Measurements from ENCODE around the gene ZNF780B. TPM values are rescaled to one million over a fixed set of nuclear protein-coding genes. Genes with fewer than 3 reads are reported as not detected.

ZNF780B gene
- total and polyA plus RNA-seq, 3 experiments from 2014 or later, result 12.0 to 21.3 (median 16.8) TPM

- peaks cover 19% of the 10 kb centered on the region for H3K4me1 ChIP-seq (ENCODE audit: insufficient read depth, low read length)
- Mint-ChIP-seq H3K27me3 (no peaks in the 10 kb centered on the region), H3K9me3 (no peaks in the 10 kb centered on the region), H3K4me3 (peak overlapping the region; percentile 91 to 99 (median 95)), H3K36me3 (peaks cover 3 to 21% (median 4%) of the 10 kb centered on the region in 3 donors), H3K4me1 (peaks cover 24 to 42% (median 41%) of the 10 kb centered on the region in 3 donors), H3K27ac (peak overlapping the region; percentile 40 to 99 (median 96))
- H3K4me3 ChIP-seq (ENCODE audit: low read length), result no peak overlapping the region
- no peak for DNase-seq
- H3K9me3 ChIP-seq (ENCODE audit: low read length), result peaks cover 5% of the 10 kb centered on the region
- POLR2A ChIA-PET, result no interaction called here
- peaks cover 4% of the 10 kb centered on the region for H3K36me3 ChIP-seq (ENCODE audit: insufficient read depth, low read length)
- CTCF ChIA-PET, result interaction anchor here (2.7 to 2.8 kb wide), 2 partner anchors 28 kb away, joined by 11 to 25 read pairs; partner anchors contain the start of gene PSMC4
- H3K27ac ChIP-seq (ENCODE audit: low read depth, low read length), result no peak overlapping the region
- H3K27me3 ChIP-seq (ENCODE audit: insufficient read depth, low read length, poor library complexity, severe bottlenecking), result no peaks in the 10 kb centered on the region
Observed at GRCh38 chr19:39998501-39998900, 57.5 kb downstream of the ZNF780B start.

- Histone ChIP-seq H3K36me3 (ENCODE audit: insufficient read depth, low read length) (peaks cover 4% of the 10 kb centered on the region), H3K27me3 (ENCODE audit: insufficient read depth, low read length, poor library complexity, severe bottlenecking) (no peaks in the 10 kb centered on the region), H3K4me3 (ENCODE audit: low read length) (peak overlapping the region; percentile 99), H3K9me3 (ENCODE audit: low read length) (peaks cover 10% of the 10 kb centered on the region), H3K4me1 (ENCODE audit: insufficient read depth, low read length) (peaks cover 19% of the 10 kb centered on the region), H3K27ac (ENCODE audit: low read depth, low read length) (peak overlapping the region; percentile 93)
- peaks cover 0 to 4% (median 0%) of the 10 kb centered on the region in 5 donors for H3K9me3 Mint-ChIP-seq
- peak overlapping the region; percentile 91 to 99 (median 95) for H3K4me3 Mint-ChIP-seq
- no peaks in the 10 kb centered on the region for H3K27me3 Mint-ChIP-seq
- ChIA-PET CTCF (interaction anchor here (1.7 to 2.8 kb wide), 2 partner anchors 27 to 205 kb away, joined by 4 to 25 read pairs; partner anchors contain the start of gene PSMC4), POLR2A (interaction anchor here (1.4 to 2.4 kb wide), 2 partner anchors 27 to 164 kb away, joined by 5 to 20 read pairs; partner anchors contain the start of genes DYRK1B and PSMC4)
- no peak for DNase-seq
- H3K36me3 Mint-ChIP-seq, result peaks cover 3 to 21% (median 12%) of the 10 kb centered on the region in 3 donors
- peak overlapping the region; percentile 85 to 99 (median 98) for H3K27ac Mint-ChIP-seq
- H3K4me1 Mint-ChIP-seq, result peaks cover 24 to 45% (median 43%) of the 10 kb centered on the region in 3 donors
Observed at GRCh38 chr19:39997638-39998216, 58.3 kb downstream of the ZNF780B start.

GRCh38 chr19:39996811-39997637, 59.0 kb downstream of the ZNF780B start, which contains the start of gene ZNF546:
ZNF546 (plus strand) TSS chr19:39997060; CDS start chr19:39998327, 1,267 bp downstream.
- Histone ChIP-seq H3K4me3 (ENCODE audit: low read length) (peak within 1 kb of the TSS; percentile 99), H3K4me1 (ENCODE audit: insufficient read depth, low read length) (peaks cover 19% of the 10 kb centered on the region), H3K27ac (ENCODE audit: low read depth, low read length) (peak within 1 kb of the TSS; percentile 93), H3K36me3 (ENCODE audit: insufficient read depth, low read length) (peaks cover 4% of the 10 kb centered on the region), H3K27me3 (ENCODE audit: insufficient read depth, low read length, poor library complexity, severe bottlenecking) (no peaks in the 10 kb centered on the region), H3K9me3 (ENCODE audit: low read length) (peaks cover 10% of the 10 kb centered on the region)
- H3K4me3 Mint-ChIP-seq, result peak within 1 kb of the TSS; percentile 91 to 99 (median 95)
- CTCF ChIA-PET, result interaction anchor here (1.7 to 2.8 kb wide), 2 partner anchors 26 to 204 kb away, joined by 4 to 25 read pairs; partner anchors contain the start of gene PSMC4
- peak within 1 kb of the TSS; percentile 85 to 99 (median 98) for H3K27ac Mint-ChIP-seq
- H3K4me1 Mint-ChIP-seq, result peaks cover 30 to 52% (median 50%) of the 10 kb centered on the region in 3 donors
- H3K9me3 Mint-ChIP-seq, result peaks cover 0 to 4% (median 0%) of the 10 kb centered on the region in 5 donors
- POLR2A ChIA-PET, result interaction anchor here (0.6 to 2.4 kb wide), 6 partner anchors 10 to 163 kb away, joined by 3 to 20 read pairs (median 4); partner anchors contain the start of genes DYRK1B, FBL and PSMC4
- peak; percentile 79 to 93 (median 89) for DNase-seq
- H3K27me3 Mint-ChIP-seq, result no peaks in the 10 kb centered on the region
- H3K36me3 Mint-ChIP-seq, result peaks cover 3 to 21% (median 12%) of the 10 kb centered on the region in 3 donors

GRCh38 chr19:39996218-39996810, 59.7 kb downstream of the ZNF780B start:
- Histone ChIP-seq H3K27ac (ENCODE audit: low read depth, low read length) (peak overlapping the region; percentile 93), H3K4me1 (ENCODE audit: insufficient read depth, low read length) (peaks cover 22% of the 10 kb centered on the region), H3K36me3 (ENCODE audit: insufficient read depth, low read length) (peaks cover 4% of the 10 kb centered on the region), H3K4me3 (ENCODE audit: low read length) (peak overlapping the region; percentile 99), H3K9me3 (ENCODE audit: low read length) (peaks cover 10% of the 10 kb centered on the region), H3K27me3 (ENCODE audit: insufficient read depth, low read length, poor library complexity, severe bottlenecking) (no peaks in the 10 kb centered on the region)
- ChIA-PET POLR2A (interaction anchor here (0.9 to 2.4 kb wide), 4 partner anchors 9 to 163 kb away, joined by 4 to 20 read pairs (median 4); partner anchors contain the start of genes DYRK1B and PSMC4), CTCF (interaction anchor here (1.7 to 2.8 kb wide), 2 partner anchors 26 to 204 kb away, joined by 4 to 25 read pairs; partner anchors contain the start of gene PSMC4)
- DNase-seq, result peak in 3 of 5 donors; percentile 16 to 62 (median 26)
- peak overlapping the region; percentile 91 to 99 (median 95) for H3K4me3 Mint-ChIP-seq
- H3K27ac Mint-ChIP-seq, result peak overlapping the region; percentile 85 to 99 (median 98)
- H3K4me1 Mint-ChIP-seq, result peaks cover 32 to 58% (median 52%) of the 10 kb centered on the region in 3 donors
- H3K27me3 Mint-ChIP-seq, result no peaks in the 10 kb centered on the region
- peaks cover 0 to 4% (median 0%) of the 10 kb centered on the region in 5 donors for H3K9me3 Mint-ChIP-seq
- H3K36me3 Mint-ChIP-seq, result peaks cover 3 to 23% (median 12%) of the 10 kb centered on the region in 3 donors

GRCh38 chr19:39995794-39996193, 60.2 kb downstream of the ZNF780B start:
- CTCF ChIA-PET, result interaction anchor here (2.8 kb wide), 1 partner anchor 25 kb away, joined by 25 read pairs; the partner anchor contains the start of gene PSMC4
- H3K36me3 ChIP-seq (ENCODE audit: insufficient read depth, low read length), result peaks cover 4% of the 10 kb centered on the region
- DNase-seq, result no peak
- Mint-ChIP-seq H3K4me3 (peak overlapping the region; percentile 35 to 98 (median 60)), H3K27ac (peak overlapping the region in 5 of 8 donors; percentile 33 to 85 (median 70)), H3K27me3 (no peaks in the 10 kb centered on the region), H3K9me3 (peaks cover 0 to 4% (median 0%) of the 10 kb centered on the region in 5 donors), H3K36me3 (peaks cover 3 to 22% (median 12%) of the 10 kb centered on the region in 3 donors), H3K4me1 (peaks cover 32 to 63% (median 56%) of the 10 kb centered on the region in 3 donors)
- no peaks in the 10 kb centered on the region for H3K27me3 ChIP-seq (ENCODE audit: insufficient read depth, low read length, poor library complexity, severe bottlenecking)
- H3K4me1 ChIP-seq (ENCODE audit: insufficient read depth, low read length), result peaks cover 23% of the 10 kb centered on the region
- H3K9me3 ChIP-seq (ENCODE audit: low read length), result peaks cover 10% of the 10 kb centered on the region
- POLR2A ChIA-PET, result interaction anchor here (2.4 kb wide), 1 partner anchor 25 kb away, joined by 20 read pairs; the partner anchor contains the start of gene PSMC4
- no peak overlapping the region for H3K27ac ChIP-seq (ENCODE audit: low read depth, low read length)
- peak overlapping the region; percentile 45 for H3K4me3 ChIP-seq (ENCODE audit: low read length)

GRCh38 chr19:39994361-39994760, 61.7 kb downstream of the ZNF780B start:
- Mint-ChIP-seq H3K27me3 (no peaks in the 10 kb centered on the region), H3K9me3 (peaks cover 0 to 4% (median 0%) of the 10 kb centered on the region in 5 donors), H3K27ac (peak overlapping the region in 1 of 8 donors; percentile 4), H3K4me1 (peaks cover 43 to 74% (median 70%) of the 10 kb centered on the region in 3 donors), H3K4me3 (peak overlapping the region in 3 of 7 donors; percentile 0 to 75 (median 19)), H3K36me3 (peaks cover 3 to 23% (median 12%) of the 10 kb centered on the region in 3 donors)
- H3K4me3 ChIP-seq (ENCODE audit: low read length), result no peak overlapping the region
- POLR2A ChIA-PET, result interaction anchor here (0.6 kb wide), 1 partner anchor 55 kb away, joined by 7 read pairs; no protein-coding TSS in a partner anchor
- H3K27me3 ChIP-seq (ENCODE audit: insufficient read depth, low read length, poor library complexity, severe bottlenecking), result no peaks in the 10 kb centered on the region
- DNase-seq, result no peak
- H3K9me3 ChIP-seq (ENCODE audit: low read length), result peaks cover 10% of the 10 kb centered on the region
- CTCF ChIA-PET, result no interaction called here
- H3K36me3 ChIP-seq (ENCODE audit: insufficient read depth, low read length), result peaks cover 4% of the 10 kb centered on the region
- H3K4me1 ChIP-seq (ENCODE audit: insufficient read depth, low read length), result peaks cover 23% of the 10 kb centered on the region
- no peak overlapping the region for H3K27ac ChIP-seq (ENCODE audit: low read depth, low read length)

- Mint-ChIP-seq H3K4me3 (no peak overlapping the region), H3K9me3 (peaks cover 0 to 4% (median 2%) of the 10 kb centered on the region in 5 donors), H3K27ac (no peak overlapping the region), H3K4me1 (peaks cover 45 to 79% (median 75%) of the 10 kb centered on the region in 3 donors), H3K27me3 (no peaks in the 10 kb centered on the region), H3K36me3 (peaks cover 4 to 26% (median 12%) of the 10 kb centered on the region in 3 donors)
- H3K4me1 ChIP-seq (ENCODE audit: insufficient read depth, low read length), result peaks cover 23% of the 10 kb centered on the region
- no peak overlapping the region for H3K27ac ChIP-seq (ENCODE audit: low read depth, low read length)
- peaks cover 10% of the 10 kb centered on the region for H3K9me3 ChIP-seq (ENCODE audit: low read length)
- CTCF ChIA-PET, result interaction anchor here (0.9 kb wide), 1 partner anchor 23 kb away, joined by 3 read pairs; the partner anchor contains the start of gene PSMC4
- POLR2A ChIA-PET, result interaction anchor here (0.6 kb wide), 1 partner anchor 56 kb away, joined by 7 read pairs; no protein-coding TSS in a partner anchor
- H3K4me3 ChIP-seq (ENCODE audit: low read length), result no peak overlapping the region
- no peaks in the 10 kb centered on the region for H3K27me3 ChIP-seq (ENCODE audit: insufficient read depth, low read length, poor library complexity, severe bottlenecking)
- H3K36me3 ChIP-seq (ENCODE audit: insufficient read depth, low read length), result peaks cover 4% of the 10 kb centered on the region
- DNase-seq, result no peak
Observed at GRCh38 chr19:39993605-39994004, 62.4 kb downstream of the ZNF780B start.

Measured in CD8-positive, alpha-beta memory T cell (primary cell).